Measurements from ENCODE around the gene ATP11A.
A peak's percentile ranks its signal among the peaks of the same experiment; 100 is the strongest.
"Not testable (repeated sequence)": the region's sequence is repeated elsewhere in the genome, so short reads cannot be mapped to it uniquely, and the experiment has no call there.

ATP11A gene

GRCh38 chr13:112786810-112787209, 97.0 kb downstream of the ATP11A start:
- not testable (repeated sequence) for H3K4me3 ChIP-seq (ENCODE audit: insufficient read depth in 1 of 2, low read depth in 1 of 2, low read length in 2 of 2); H2BK12ac ChIP-seq (ENCODE audit: low read length in 2 of 2); DNase-seq; H3K14ac ChIP-seq (ENCODE audit: low read length in 2 of 2); H3K27me3 ChIP-seq (ENCODE audit: control insufficient read depth in 1 of 2, insufficient read depth in 1 of 2, low read length in 2 of 2); H3K4me2 ChIP-seq (ENCODE audit: low read length, poor library complexity, severe bottlenecking); H4K8ac ChIP-seq (ENCODE audit: low read length); H2BK5ac ChIP-seq (ENCODE audit: low read depth, low read length, poor library complexity, severe bottlenecking); H3K27ac ChIP-seq (ENCODE audit: low read length, poor library complexity, severe bottlenecking); H4K91ac ChIP-seq (ENCODE audit: low read length); H2AK5ac ChIP-seq (ENCODE audit: low read length, severe bottlenecking); H3K9me3 ChIP-seq (ENCODE audit: control insufficient read depth, low read length); H2BK15ac ChIP-seq (ENCODE audit: low read depth, poor library complexity, severe bottlenecking); H3K9ac ChIP-seq (ENCODE audit: low read length); H3K18ac ChIP-seq (ENCODE audit: low read depth in 1 of 2, low read length in 2 of 2); H3K4ac ChIP-seq (ENCODE audit: low read depth in 1 of 2, low read length in 2 of 2); H3K23ac ChIP-seq (ENCODE audit: low read length in 2 of 2); H2BK120ac ChIP-seq (ENCODE audit: low read depth, low read length); H2AFZ ChIP-seq (ENCODE audit: low read depth, low read length)
- H3K36me3 ChIP-seq (ENCODE audit: control insufficient read depth in 1 of 2, insufficient read depth in 2 of 2, low read depth in 1 of 2, low read length in 2 of 2): peaks cover 7 to 22% of the 10 kb centered on the region in 2 experiments
- H3K4me1 ChIP-seq (ENCODE audit: control insufficient read depth, insufficient read depth, low read depth, low read length): peaks cover 20% of the 10 kb centered on the region
- 93% methylated on average over 14 of the region's 14 CpGs for WGBS
- peaks cover 16% of the 10 kb centered on the region for H3K79me1 ChIP-seq (replicated peaks; ENCODE audit: low read length, poor library complexity, severe bottlenecking)

DNA sequence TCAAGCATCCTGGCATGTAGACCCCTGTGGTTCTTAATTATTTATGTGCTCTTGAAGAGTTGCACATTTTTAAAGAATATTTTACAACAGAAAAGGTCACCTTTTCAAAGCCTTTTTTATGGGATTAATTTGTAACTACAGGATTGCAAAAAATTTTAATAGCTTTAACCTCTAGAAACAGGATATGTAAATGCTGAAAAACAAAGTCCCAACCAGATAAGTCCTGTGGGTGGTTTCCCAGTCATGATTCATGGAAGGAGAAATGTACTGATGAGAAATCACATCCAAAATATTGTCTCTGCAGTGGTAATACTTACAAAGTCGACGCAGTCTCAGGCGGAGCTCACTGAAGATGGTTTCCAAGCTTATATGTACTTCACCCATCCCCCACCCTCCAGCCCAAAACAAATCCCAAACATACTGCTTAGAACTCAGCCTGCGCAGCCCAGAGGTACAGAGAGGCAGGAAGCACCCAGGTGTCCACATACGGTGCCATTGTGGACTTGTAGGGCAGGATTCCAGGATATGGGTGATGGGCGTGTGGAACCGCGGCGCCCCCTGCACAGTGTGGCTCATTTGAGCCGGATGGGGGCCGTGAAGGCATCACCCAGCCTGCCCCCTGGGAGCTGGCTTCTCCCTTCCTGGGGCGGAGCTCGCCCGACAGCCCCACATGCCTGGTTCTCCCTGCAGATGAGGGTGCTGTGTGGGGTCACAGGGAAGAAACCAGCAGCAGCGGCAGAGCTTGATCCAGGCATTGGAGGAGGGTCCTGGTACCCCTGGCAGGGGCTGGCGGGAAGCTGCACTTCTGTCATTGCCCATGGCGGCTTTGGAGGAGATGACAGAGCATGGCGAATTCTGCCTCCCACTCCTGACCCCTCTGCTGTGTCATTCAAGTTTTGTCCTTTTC, 101.2 kb downstream of the ATP11A start:
- 98% methylated on average over 18 of the region's 18 CpGs for WGBS
- H2BK12ac ChIP-seq (ENCODE audit: low read length in 2 of 2): no peak overlapping the region

DNA sequence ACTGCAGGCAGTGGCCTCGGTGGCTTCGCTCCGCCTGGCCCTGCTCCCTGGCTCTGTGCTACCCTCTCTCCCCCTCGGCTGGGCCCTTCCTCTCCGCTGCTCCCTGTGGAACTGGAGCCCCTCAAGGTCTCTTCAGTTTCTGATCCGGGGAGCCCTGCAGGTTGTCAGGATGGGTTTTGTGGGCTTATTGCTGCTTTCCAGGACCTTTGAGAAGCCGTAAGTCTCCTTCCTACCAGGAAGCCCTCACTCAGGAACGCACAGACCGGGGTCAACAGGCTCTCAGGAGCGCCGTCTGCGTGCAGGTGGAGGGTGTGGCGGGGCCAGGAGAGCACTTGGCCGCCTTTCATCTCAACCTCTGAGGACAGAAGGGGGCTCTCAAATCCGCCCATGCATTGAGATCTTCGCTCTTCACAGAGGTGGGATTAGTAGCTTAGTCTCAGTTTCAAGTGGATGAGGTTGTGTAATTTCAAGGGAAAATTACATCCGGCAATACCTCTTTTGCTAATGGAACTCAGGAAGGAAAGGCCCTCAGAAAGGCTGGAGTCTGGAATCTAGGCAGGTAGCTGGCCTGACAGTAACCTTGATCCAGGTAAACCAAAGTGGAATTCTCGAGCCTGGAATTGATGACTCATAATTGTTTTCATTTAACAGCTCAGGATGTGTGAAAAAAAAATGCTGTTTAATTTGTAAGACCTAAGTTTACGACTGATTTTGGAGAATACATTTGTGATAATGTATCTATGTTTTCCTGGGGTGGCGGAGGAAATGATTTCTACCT, 102.0 kb downstream of the ATP11A start:
- H2BK5ac ChIP-seq (ENCODE audit: low read depth, low read length, poor library complexity, severe bottlenecking): no peak overlapping the region
- no peak overlapping the region for H4K8ac ChIP-seq (ENCODE audit: low read length)
- H3K9me3 ChIP-seq (ENCODE audit: control insufficient read depth, low read length): no peaks in the 10 kb centered on the region
- H3K36me3 ChIP-seq (ENCODE audit: control insufficient read depth in 1 of 2, insufficient read depth in 2 of 2, low read depth in 1 of 2, low read length in 2 of 2): peaks cover 7 to 14% of the 10 kb centered on the region in 2 experiments
- H3K4me1 ChIP-seq (ENCODE audit: control insufficient read depth, insufficient read depth, low read depth, low read length): peaks cover 9% of the 10 kb centered on the region
- no peak overlapping the region for H2BK12ac ChIP-seq (ENCODE audit: low read length in 2 of 2)
- H3K9ac ChIP-seq (ENCODE audit: low read length): no peak overlapping the region
- H3K18ac ChIP-seq (ENCODE audit: low read depth in 1 of 2, low read length in 2 of 2): peak overlapping the region in 1 of 2 experiments; percentile 40
- H3K79me1 ChIP-seq (replicated peaks; ENCODE audit: low read length, poor library complexity, severe bottlenecking): peaks cover 16% of the 10 kb centered on the region
- H2AFZ ChIP-seq (ENCODE audit: low read depth, low read length): no peak overlapping the region
- DNase-seq: no peak
- H3K4ac ChIP-seq (ENCODE audit: low read depth in 1 of 2, low read length in 2 of 2): no peak overlapping the region
- H3K27ac ChIP-seq (ENCODE audit: low read length, poor library complexity, severe bottlenecking): no peak overlapping the region
- no peak overlapping the region for H2BK15ac ChIP-seq (ENCODE audit: low read depth, poor library complexity, severe bottlenecking)
- no peak overlapping the region for H2BK120ac ChIP-seq (ENCODE audit: low read depth, low read length)
- H3K27me3 ChIP-seq (ENCODE audit: control insufficient read depth in 1 of 2, insufficient read depth in 1 of 2, low read length in 2 of 2): no peaks in the 10 kb centered on the region
- WGBS: 96% methylated on average over 20 of the region's 20 CpGs
- H3K4me3 ChIP-seq (ENCODE audit: insufficient read depth in 1 of 2, low read depth in 1 of 2, low read length in 2 of 2): no peak overlapping the region
- no peak overlapping the region for H3K4me2 ChIP-seq (ENCODE audit: low read length, poor library complexity, severe bottlenecking)
- no peak overlapping the region for H2AK5ac ChIP-seq (ENCODE audit: low read length, severe bottlenecking)
- no peak overlapping the region for H3K14ac ChIP-seq (ENCODE audit: low read length in 2 of 2)
- H4K91ac ChIP-seq (ENCODE audit: low read length): no peak overlapping the region
- no peak overlapping the region for H3K23ac ChIP-seq (ENCODE audit: low read length in 2 of 2)

More for the DNA sequence above, 101.2 kb downstream of the ATP11A start:
- Histone ChIP-seq H3K36me3 (ENCODE audit: control insufficient read depth in 1 of 2, insufficient read depth in 2 of 2, low read depth in 1 of 2, low read length in 2 of 2) (peaks cover 7 to 18% of the 10 kb centered on the region in 2 experiments), H3K18ac (ENCODE audit: low read depth in 1 of 2, low read length in 2 of 2) (no peak overlapping the region), H3K23ac (ENCODE audit: low read length in 2 of 2) (no peak overlapping the region), H2AFZ (ENCODE audit: low read depth, low read length) (no peak overlapping the region), H3K4me1 (ENCODE audit: control insufficient read depth, insufficient read depth, low read depth, low read length) (peaks cover 9% of the 10 kb centered on the region), H2BK120ac (ENCODE audit: low read depth, low read length) (no peak overlapping the region), H3K4me2 (ENCODE audit: low read length, poor library complexity, severe bottlenecking) (no peak overlapping the region), H3K14ac (ENCODE audit: low read length in 2 of 2) (peak overlapping the region in 1 of 2 experiments; percentile 62), H3K4me3 (ENCODE audit: insufficient read depth in 1 of 2, low read depth in 1 of 2, low read length in 2 of 2) (no peak overlapping the region), H3K27ac (ENCODE audit: low read length, poor library complexity, severe bottlenecking) (no peak overlapping the region), H4K91ac (ENCODE audit: low read length) (no peak overlapping the region), H2BK15ac (ENCODE audit: low read depth, poor library complexity, severe bottlenecking) (no peak overlapping the region), H3K4ac (ENCODE audit: low read depth in 1 of 2, low read length in 2 of 2) (no peak overlapping the region), H2BK5ac (ENCODE audit: low read depth, low read length, poor library complexity, severe bottlenecking) (no peak overlapping the region), H2AK5ac (ENCODE audit: low read length, severe bottlenecking) (peak overlapping the region; percentile 5), H3K79me1 (replicated peaks; ENCODE audit: low read length, poor library complexity, severe bottlenecking) (peaks cover 14% of the 10 kb centered on the region), H3K9ac (ENCODE audit: low read length) (no peak overlapping the region), H3K9me3 (ENCODE audit: control insufficient read depth, low read length) (no peaks in the 10 kb centered on the region), H4K8ac (ENCODE audit: low read length) (no peak overlapping the region), H3K27me3 (ENCODE audit: control insufficient read depth in 1 of 2, insufficient read depth in 1 of 2, low read length in 2 of 2) (no peaks in the 10 kb centered on the region)
- no peak for DNase-seq

GRCh38 chr13:112792511-112792910, 102.7 kb downstream of the ATP11A start:
- no peak overlapping the region for H2BK15ac ChIP-seq (ENCODE audit: low read depth, poor library complexity, severe bottlenecking)
- no peaks in the 10 kb centered on the region for H3K27me3 ChIP-seq (ENCODE audit: control insufficient read depth in 1 of 2, insufficient read depth in 1 of 2, low read length in 2 of 2)
- 89% methylated on average over 6 of the region's 6 CpGs for WGBS
- H3K36me3 ChIP-seq (ENCODE audit: control insufficient read depth in 1 of 2, insufficient read depth in 2 of 2, low read depth in 1 of 2, low read length in 2 of 2): peaks cover 7 to 13% of the 10 kb centered on the region in 2 experiments
- no peak overlapping the region for H3K18ac ChIP-seq (ENCODE audit: low read depth in 1 of 2, low read length in 2 of 2)
- H2AK5ac ChIP-seq (ENCODE audit: low read length, severe bottlenecking): no peak overlapping the region
- no peak overlapping the region for H3K27ac ChIP-seq (ENCODE audit: low read length, poor library complexity, severe bottlenecking)
- H4K91ac ChIP-seq (ENCODE audit: low read length): no peak overlapping the region
- no peak overlapping the region for H3K4me3 ChIP-seq (ENCODE audit: insufficient read depth in 1 of 2, low read depth in 1 of 2, low read length in 2 of 2)
- H3K4ac ChIP-seq (ENCODE audit: low read depth in 1 of 2, low read length in 2 of 2): no peak overlapping the region
- H3K79me1 ChIP-seq (replicated peaks; ENCODE audit: low read length, poor library complexity, severe bottlenecking): peaks cover 16% of the 10 kb centered on the region
- no peak overlapping the region for H4K8ac ChIP-seq (ENCODE audit: low read length)
- H2BK5ac ChIP-seq (ENCODE audit: low read depth, low read length, poor library complexity, severe bottlenecking): no peak overlapping the region
- peaks cover 9% of the 10 kb centered on the region for H3K4me1 ChIP-seq (ENCODE audit: control insufficient read depth, insufficient read depth, low read depth, low read length)
- H3K4me2 ChIP-seq (ENCODE audit: low read length, poor library complexity, severe bottlenecking): no peak overlapping the region
- H3K23ac ChIP-seq (ENCODE audit: low read length in 2 of 2): no peak overlapping the region
- H3K9ac ChIP-seq (ENCODE audit: low read length): no peak overlapping the region
- H2BK12ac ChIP-seq (ENCODE audit: low read length in 2 of 2): no peak overlapping the region
- H3K14ac ChIP-seq (ENCODE audit: low read length in 2 of 2): no peak overlapping the region
- no peak for DNase-seq
- H3K9me3 ChIP-seq (ENCODE audit: control insufficient read depth, low read length): no peaks in the 10 kb centered on the region
- no peak overlapping the region for H2BK120ac ChIP-seq (ENCODE audit: low read depth, low read length)
- H2AFZ ChIP-seq (ENCODE audit: low read depth, low read length): no peak overlapping the region

Data from mesenchymal stem cell (in vitro differentiated cells and primary cell).